Duodenal mucosa (tissue), 2 donors: Measurements from ENCODE around the gene RNF215.
A peak's percentile ranks its signal among the peaks of the same experiment; 100 is the strongest.

Experiments
- H3K27ac ChIP-seq: one replicate; pipeline ENCODE4 v1.7.0; 2013; ENCODE audit warnings: low read depth, low read length
- H3K27me3 ChIP-seq, 2 donors: one replicate each; pipeline ENCODE4 v1.7.0; 2013; ENCODE audit warnings: low read length in 2 of 2, control low read depth in 1 of 2; ENCODE audit not compliant: insufficient read depth in 2 of 2, control insufficient read depth in 1 of 2
- H3K36me3 ChIP-seq, 2 donors: one replicate each; pipeline ENCODE4 v1.7.0; 2013; ENCODE audit warnings: low read length in 2 of 2, control low read depth in 1 of 2; ENCODE audit not compliant: insufficient read depth in 2 of 2, control insufficient read depth in 1 of 2
- H3K4me1 ChIP-seq, 2 donors: one replicate each; pipeline ENCODE4 v1.7.0; 2013; ENCODE audit warnings: low read length in 2 of 2, control low read depth in 1 of 2; ENCODE audit not compliant: insufficient read depth in 2 of 2, control insufficient read depth in 1 of 2
- H3K4me3 ChIP-seq, 2 donors: one replicate each; pipeline ENCODE4 v1.7.0; 2013; ENCODE audit warnings: low read length in 2 of 2, low read depth in 1 of 2
- H3K9ac ChIP-seq, 2 donors: one replicate each; pipeline ENCODE4 v1.7.0; 2013; ENCODE audit warnings: low read length in 2 of 2, low read depth in 1 of 2
- H3K9me3 ChIP-seq, 2 donors: one replicate each; pipeline ENCODE4 v1.7.0; 2013; ENCODE audit warnings: low read length in 2 of 2, control low read depth in 1 of 2; ENCODE audit not compliant: control insufficient read depth in 1 of 2

RNF215 gene

GRCh38 chr22:30386960-30387827 lies at the start of gene RNF215:
Gene RNF215 (minus strand): TSS chr22:30387411. CDS start chr22:30387313, 98 bp downstream.
- Histone ChIP-seq H3K27ac (no peak within 1 kb of the TSS), H3K4me1 (peaks cover 8 to 13% of the 10 kb centered on the region in 2 donors), H3K36me3 (peaks cover 0 to 3% of the 10 kb centered on the region in 2 donors), H3K4me3 (peak within 1 kb of the TSS; percentile 58 to 71), H3K27me3 (no peaks in the 10 kb centered on the region), H3K9ac (peak within 1 kb of the TSS; percentile 54 to 68), H3K9me3 (no peaks in the 10 kb centered on the region)

- peak overlapping the region in 1 of 2 donors; percentile 1 for H3K4me3 ChIP-seq
- no peaks in the 10 kb centered on the region for H3K27me3 ChIP-seq
- H3K27ac ChIP-seq: no peak overlapping the region
- no peaks in the 10 kb centered on the region for H3K9me3 ChIP-seq
- H3K4me1 ChIP-seq: peaks cover 9 to 11% of the 10 kb centered on the region in 2 donors
- H3K9ac ChIP-seq: no peak overlapping the region
- H3K36me3 ChIP-seq: no peaks in the 10 kb centered on the region
These were observed 49.0 kb upstream of the RNF215 start for GRCh38 chr22:30436196-30436595.

DNA sequence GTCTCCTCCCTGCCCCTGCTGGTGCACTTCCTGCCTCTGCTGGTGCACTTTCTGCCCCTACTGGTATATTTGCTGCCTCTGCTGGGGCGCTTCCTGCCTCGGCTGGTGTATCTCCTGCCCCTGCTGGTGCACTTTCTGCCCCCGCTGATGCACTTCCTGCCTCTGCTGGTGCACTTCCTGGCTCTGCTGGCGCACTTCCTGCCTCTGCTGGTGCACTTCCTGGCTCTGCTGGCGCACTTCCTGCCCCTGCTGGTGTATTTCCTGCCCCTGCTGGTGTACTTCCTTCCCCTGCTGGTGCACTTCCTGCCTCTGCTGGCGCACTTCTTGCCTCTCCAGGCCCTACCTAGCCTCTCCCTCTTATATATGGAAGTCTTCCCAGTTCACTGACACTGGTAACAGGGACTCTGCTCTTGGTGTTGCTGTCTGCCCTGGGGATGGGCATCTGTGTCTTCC lies 48.5 kb upstream of the RNF215 start:
- H3K36me3 ChIP-seq: no peaks in the 10 kb centered on the region
- H3K27me3 ChIP-seq: no peaks in the 10 kb centered on the region
- H3K4me1 ChIP-seq: peaks cover 9 to 11% of the 10 kb centered on the region in 2 donors
- no peak overlapping the region for H3K27ac ChIP-seq
- H3K4me3 ChIP-seq: peak overlapping the region in 1 of 2 donors; percentile 45
- H3K9me3 ChIP-seq: no peaks in the 10 kb centered on the region
- H3K9ac ChIP-seq: no peak overlapping the region

DNA sequence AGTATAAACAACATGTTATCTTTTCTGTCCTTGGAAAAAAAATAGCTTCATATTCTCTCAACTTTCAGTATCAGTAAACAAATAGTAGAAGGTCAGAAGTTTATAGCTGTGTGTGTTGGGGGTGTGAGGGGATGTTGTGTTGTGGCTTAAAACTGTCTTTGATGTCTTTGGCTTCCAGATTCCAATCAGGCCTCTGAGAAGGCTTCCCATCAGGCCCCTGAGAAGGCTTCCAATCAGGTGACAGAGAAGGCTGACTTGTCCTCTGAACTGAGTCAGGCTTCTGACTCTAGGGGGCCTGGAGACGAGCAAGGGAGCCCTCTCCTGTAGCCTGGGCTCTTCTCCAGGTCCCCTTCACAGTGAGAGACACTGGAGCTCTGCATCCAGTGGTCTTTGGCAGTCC lies 47.6 kb upstream of the RNF215 start:
- H3K9ac ChIP-seq: no peak overlapping the region
- no peak overlapping the region for H3K27ac ChIP-seq
- H3K36me3 ChIP-seq: no peaks in the 10 kb centered on the region
- no peak overlapping the region for H3K4me3 ChIP-seq
- H3K9me3 ChIP-seq: no peaks in the 10 kb centered on the region
- peaks cover 9 to 11% of the 10 kb centered on the region in 2 donors for H3K4me1 ChIP-seq
- H3K27me3 ChIP-seq: no peaks in the 10 kb centered on the region

GRCh38 chr22:30433773-30434172 lies 46.6 kb upstream of the RNF215 start:
- no peaks in the 10 kb centered on the region for H3K27me3 ChIP-seq
- H3K4me1 ChIP-seq: peaks cover 9 to 11% of the 10 kb centered on the region in 2 donors
- H3K4me3 ChIP-seq: no peak overlapping the region
- no peak overlapping the region for H3K9ac ChIP-seq
- H3K9me3 ChIP-seq: no peaks in the 10 kb centered on the region
- no peak overlapping the region for H3K27ac ChIP-seq
- peaks cover 0 to 2% of the 10 kb centered on the region in 2 donors for H3K36me3 ChIP-seq

- Histone ChIP-seq H3K4me1 (peaks cover 4 to 5% of the 10 kb centered on the region in 2 donors), H3K27ac (no peak overlapping the region), H3K9me3 (no peaks in the 10 kb centered on the region), H3K36me3 (peaks cover 0 to 7% of the 10 kb centered on the region in 2 donors), H3K9ac (no peak overlapping the region), H3K27me3 (no peaks in the 10 kb centered on the region), H3K4me3 (no peak overlapping the region)
These were observed 46.0 kb upstream of the RNF215 start for GRCh38 chr22:30433227-30433626.

GRCh38 chr22:30432520-30432919 lies 45.3 kb upstream of the RNF215 start:
- Histone ChIP-seq H3K27me3 (no peaks in the 10 kb centered on the region), H3K9ac (no peak overlapping the region), H3K27ac (no peak overlapping the region), H3K9me3 (no peaks in the 10 kb centered on the region), H3K4me1 (peaks cover 0 to 3% of the 10 kb centered on the region in 2 donors), H3K36me3 (peaks cover 0 to 11% of the 10 kb centered on the region in 2 donors), H3K4me3 (no peak overlapping the region)

DNA sequence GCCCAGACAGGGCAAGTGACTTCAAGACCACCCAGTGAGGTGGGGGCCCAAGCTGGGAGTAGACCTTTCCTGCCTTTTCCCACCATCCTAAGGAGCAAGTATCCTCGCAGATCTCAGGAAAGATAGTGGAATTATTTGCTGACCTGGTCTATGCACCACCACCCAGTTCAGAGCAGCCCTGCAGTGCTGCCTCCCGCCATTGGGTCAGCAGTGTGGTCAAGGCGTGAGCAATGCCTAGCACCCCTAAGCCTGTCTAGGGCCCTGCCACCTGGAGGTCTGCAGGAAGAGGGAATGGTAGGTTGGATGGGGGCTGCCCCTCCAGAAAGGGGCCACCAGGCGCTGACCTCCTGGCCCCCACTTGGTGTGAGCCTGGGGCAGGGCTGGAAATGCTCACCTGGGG lies 44.9 kb upstream of the RNF215 start:
- no peaks in the 10 kb centered on the region for H3K9me3 ChIP-seq
- no peak overlapping the region for H3K9ac ChIP-seq
- H3K4me1 ChIP-seq: peaks cover under 1 to 3% of the 10 kb centered on the region in 2 donors
- no peak overlapping the region for H3K27ac ChIP-seq
- no peaks in the 10 kb centered on the region for H3K27me3 ChIP-seq
- H3K4me3 ChIP-seq: no peak overlapping the region
- H3K36me3 ChIP-seq: peaks cover 0 to 11% of the 10 kb centered on the region in 2 donors

GRCh38 chr22:30430933-30431332 lies 43.7 kb upstream of the RNF215 start:
- H3K27ac ChIP-seq: no peak overlapping the region
- H3K36me3 ChIP-seq: peaks cover 0 to 11% of the 10 kb centered on the region in 2 donors
- no peaks in the 10 kb centered on the region for H3K9me3 ChIP-seq
- no peaks in the 10 kb centered on the region for H3K27me3 ChIP-seq
- no peak overlapping the region for H3K4me3 ChIP-seq
- H3K4me1 ChIP-seq: peaks cover 8 to 12% of the 10 kb centered on the region in 2 donors
- no peak overlapping the region for H3K9ac ChIP-seq

GRCh38 chr22:30429887-30430286 lies 42.7 kb upstream of the RNF215 start:
- Histone ChIP-seq H3K27ac (no peak overlapping the region), H3K9ac (no peak overlapping the region), H3K4me1 (peaks cover 10 to 22% of the 10 kb centered on the region in 2 donors), H3K4me3 (no peak overlapping the region), H3K9me3 (no peaks in the 10 kb centered on the region), H3K36me3 (peaks cover 0 to 11% of the 10 kb centered on the region in 2 donors), H3K27me3 (no peaks in the 10 kb centered on the region)
